GM21360 (cell line): ENCODE data around the gene NPAT.
A peak's percentile ranks its signal among the peaks of the same experiment; 100 is the strongest.
"Not testable (repeated sequence)": the region's sequence is repeated elsewhere in the genome, so short reads cannot be mapped to it uniquely, and the experiment has no call there.

Experiments
- ATAC-seq: cut with Tn5 transposase; IDR thresholded peaks from one replicate; pipeline ENCODE4 v1.9.1; 2021; ENCODE audit warnings: mild to moderate bottlenecking, moderate library complexity; ENCODE audit not compliant: unreplicated experiment

NPAT gene

GRCh38 chr11:108162878-108163277, 59.6 kb downstream of the NPAT start:
- ATAC-seq, result not testable (repeated sequence)

GRCh38 chr11:108160970-108161566, 61.4 kb downstream of the NPAT start:
- ATAC-seq, result peak; percentile 96

GRCh38 chr11:108154591-108154990, 67.8 kb downstream of the NPAT start:
- no peak for ATAC-seq

GRCh38 chr11:108148556-108148955, 73.9 kb downstream of the NPAT start:
- ATAC-seq, result no peak

- ATAC-seq, result no peak
Observed at GRCh38 chr11:108147150-108147549, 75.3 kb downstream of the NPAT start.

GRCh38 chr11:108144615-108145014, 77.8 kb downstream of the NPAT start:
- no peak for ATAC-seq

- ATAC-seq, result no peak
Observed at GRCh38 chr11:108142304-108142703, 80.1 kb downstream of the NPAT start.

GRCh38 chr11:108137212-108137611, 85.2 kb downstream of the NPAT start:
- no peak for ATAC-seq

GRCh38 chr11:108135845-108136544, 86.4 kb downstream of the NPAT start:
- peak; percentile 58 for ATAC-seq

GRCh38 chr11:108132993-108133538, 89.4 kb downstream of the NPAT start:
- ATAC-seq, result not testable (repeated sequence)

- ATAC-seq, result no peak
Observed at GRCh38 chr11:108131993-108132392, 90.4 kb downstream of the NPAT start.

GRCh38 chr11:108128772-108129171, 93.7 kb downstream of the NPAT start:
- no peak for ATAC-seq

- ATAC-seq, result no peak
Observed at GRCh38 chr11:108125096-108125495, 97.3 kb downstream of the NPAT start.

- ATAC-seq, result no peak
Observed at GRCh38 chr11:108122166-108122628, 100.2 kb downstream of the NPAT start.

- peak; percentile 94 for ATAC-seq
Observed at GRCh38 chr11:108121274-108122155, 100.9 kb downstream of the NPAT start, which contains the start of gene ACAT1. ACAT1 (plus strand) TSS chr11:108121567; CDS start chr11:108121607, 40 bp downstream.

- peak; percentile 8 for ATAC-seq
Observed at GRCh38 chr11:108120936-108121273, 101.5 kb downstream of the NPAT start.

GRCh38 chr11:108117746-108118371, 104.6 kb downstream of the NPAT start:
- no peak for ATAC-seq

GRCh38 chr11:108115500-108116140, 106.8 kb downstream of the NPAT start:
- ATAC-seq, result no peak

GRCh38 chr11:108112057-108112456, 110.4 kb downstream of the NPAT start:
- no peak for ATAC-seq

- ATAC-seq, result no peak
Observed at GRCh38 chr11:108111126-108111525, 111.3 kb downstream of the NPAT start.
